Measurements from ENCODE around the gene IDNK. TPM values are rescaled to one million over a fixed set of nuclear protein-coding genes. Genes with fewer than 3 reads are reported as not detected.

Gene IDNK
- total and polyA plus RNA-seq, 10 of the 15 experiments (the other 5 are each of a cell fraction or from before 2014, with no cell fraction given) = 7.0 to 19.1 (median 10.6) TPM

DNA sequence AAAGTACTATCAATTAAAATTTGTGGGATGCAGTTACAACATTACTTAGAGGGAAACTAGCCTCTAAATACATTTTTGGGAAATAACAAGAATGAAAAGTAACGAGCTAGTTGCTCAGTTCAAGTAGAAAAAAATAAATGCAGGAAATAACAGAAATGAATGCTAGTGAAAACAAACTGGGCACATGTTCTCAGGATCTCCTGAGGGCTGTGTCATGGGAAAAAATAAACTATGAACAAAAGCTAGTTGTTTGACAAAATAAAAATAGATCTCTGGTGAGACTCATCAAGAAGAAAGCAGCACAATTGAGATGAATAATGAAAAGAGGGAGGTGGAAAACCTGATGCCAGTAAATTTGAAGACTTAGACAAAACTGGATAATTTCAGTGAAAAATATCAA, 16.3 kb downstream of the IDNK start:
- intact Hi-C loops (cut with micrococcal nuclease; ENCODE audit: unreplicated experiment) = no loop called here
- Histone ChIP-seq H3K27me3 (replicated peaks in 1 of 2; ENCODE audit: control insufficient read depth in 2 of 2, insufficient read depth in 2 of 2, low read length in 1 of 2) (no peaks in the 10 kb centered on the region), H3K4me1 (ENCODE audit: control insufficient read depth, insufficient read depth, low read length) (no peaks in the 10 kb centered on the region), H3K4me2 (ENCODE audit: control insufficient read depth, insufficient read depth) (no peak overlapping the region), H3K79me2 (ENCODE audit: control insufficient read depth, insufficient read depth, low read length) (no peaks in the 10 kb centered on the region), H3K9me3 (replicated peaks; ENCODE audit: control insufficient read depth, insufficient read depth, low read length) (no peaks in the 10 kb centered on the region), H3K4me3 (no peak overlapping the region), H4K20me1 (ENCODE audit: control insufficient read depth, insufficient read depth) (no peaks in the 10 kb centered on the region; the same call in 1 of the 2 replicates), H3K36me3 (ENCODE audit: control insufficient read depth in 2 of 2, insufficient read depth in 2 of 2, low read length in 1 of 2) (no peaks in the 10 kb centered on the region; a peak in 2 of 4 replicates), H2AFZ (ENCODE audit: control insufficient read depth, low read depth, low read length) (no peak overlapping the region), H3K27ac (ENCODE audit: control insufficient read depth, insufficient read depth) (no peak overlapping the region), H3K9ac (ENCODE audit: control insufficient read depth, insufficient read depth, low read length) (no peak overlapping the region)
- ChIA-PET CTCF (interaction anchor here (4.9 to 5.1 kb wide), 2 partner anchors 10 to 19 kb away, joined by 28 to 32 read pairs; no protein-coding TSS in a partner anchor), RAD21 (ENCODE audit: unreplicated experiment) (no interaction called here), SMC1A (ENCODE audit: uncharacterized antibody, unreplicated experiment) (interaction anchor here (1.2 to 2.2 kb wide), 2 partner anchors 15 to 24 kb away, joined by 3 to 10 read pairs; no protein-coding TSS in a partner anchor), POLR2A (no interaction called here)
- BruUV-seq (replicated peaks) = no TSS peak
- 0% methylated on average over 1 of the region's 1 CpG for WGBS (ENCODE audit: insufficient coverage, insufficient replicate concordance, low lambda C conversion rate, missing lambda C conversion rate)
- ATAC-seq = no peak
- DNase-seq (ENCODE audit: low read depth, low spot score) = no peak
- TF ChIP-seq MTA3 (IDR thresholded peaks at IDR 0.05; ENCODE audit: borderline replicate concordance, low read length) (no peak), IKZF2 (IDR thresholded peaks at IDR 0.05) (no peak), NR2F1 (conservative IDR thresholded peaks at IDR 0.05) (no peak), ZNF622 (IDR thresholded peaks at IDR 0.05) (no peak), TBL1XR1 (IDR thresholded peaks at IDR 0.05; ENCODE audit: low read depth, low read length) (no peak), WRNIP1 (IDR thresholded peaks at IDR 0.05; ENCODE audit: borderline replicate concordance, low read depth, low read length) (no peak), BHLHE40 (IDR thresholded peaks at IDR 0.05; ENCODE audit: borderline replicate concordance in 1 of 2, low read depth in 2 of 2, low read length in 1 of 2) (no peak), HDAC6 (IDR thresholded peaks at IDR 0.05; ENCODE audit: unreplicated experiment) (no peak)
- TF ChIP-seq, protein P1, sequence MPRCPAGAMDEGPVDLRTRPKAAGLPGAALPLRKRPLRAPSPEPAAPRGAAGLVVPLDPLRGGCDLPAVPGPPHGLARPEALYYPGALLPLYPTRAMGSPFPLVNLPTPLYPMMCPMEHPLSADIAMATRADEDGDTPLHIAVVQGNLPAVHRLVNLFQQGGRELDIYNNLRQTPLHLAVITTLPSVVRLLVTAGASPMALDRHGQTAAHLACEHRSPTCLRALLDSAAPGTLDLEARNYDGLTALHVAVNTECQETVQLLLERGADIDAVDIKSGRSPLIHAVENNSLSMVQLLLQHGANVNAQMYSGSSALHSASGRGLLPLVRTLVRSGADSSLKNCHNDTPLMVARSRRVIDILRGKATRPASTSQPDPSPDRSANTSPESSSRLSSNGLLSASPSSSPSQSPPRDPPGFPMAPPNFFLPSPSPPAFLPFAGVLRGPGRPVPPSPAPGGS (IDR thresholded peaks at IDR 0.05; ENCODE audit: borderline replicate concordance, insufficient read depth, low read depth, low read length, poor library complexity, severe bottlenecking) = no peak
- TF ChIP-seq, protein P2, sequence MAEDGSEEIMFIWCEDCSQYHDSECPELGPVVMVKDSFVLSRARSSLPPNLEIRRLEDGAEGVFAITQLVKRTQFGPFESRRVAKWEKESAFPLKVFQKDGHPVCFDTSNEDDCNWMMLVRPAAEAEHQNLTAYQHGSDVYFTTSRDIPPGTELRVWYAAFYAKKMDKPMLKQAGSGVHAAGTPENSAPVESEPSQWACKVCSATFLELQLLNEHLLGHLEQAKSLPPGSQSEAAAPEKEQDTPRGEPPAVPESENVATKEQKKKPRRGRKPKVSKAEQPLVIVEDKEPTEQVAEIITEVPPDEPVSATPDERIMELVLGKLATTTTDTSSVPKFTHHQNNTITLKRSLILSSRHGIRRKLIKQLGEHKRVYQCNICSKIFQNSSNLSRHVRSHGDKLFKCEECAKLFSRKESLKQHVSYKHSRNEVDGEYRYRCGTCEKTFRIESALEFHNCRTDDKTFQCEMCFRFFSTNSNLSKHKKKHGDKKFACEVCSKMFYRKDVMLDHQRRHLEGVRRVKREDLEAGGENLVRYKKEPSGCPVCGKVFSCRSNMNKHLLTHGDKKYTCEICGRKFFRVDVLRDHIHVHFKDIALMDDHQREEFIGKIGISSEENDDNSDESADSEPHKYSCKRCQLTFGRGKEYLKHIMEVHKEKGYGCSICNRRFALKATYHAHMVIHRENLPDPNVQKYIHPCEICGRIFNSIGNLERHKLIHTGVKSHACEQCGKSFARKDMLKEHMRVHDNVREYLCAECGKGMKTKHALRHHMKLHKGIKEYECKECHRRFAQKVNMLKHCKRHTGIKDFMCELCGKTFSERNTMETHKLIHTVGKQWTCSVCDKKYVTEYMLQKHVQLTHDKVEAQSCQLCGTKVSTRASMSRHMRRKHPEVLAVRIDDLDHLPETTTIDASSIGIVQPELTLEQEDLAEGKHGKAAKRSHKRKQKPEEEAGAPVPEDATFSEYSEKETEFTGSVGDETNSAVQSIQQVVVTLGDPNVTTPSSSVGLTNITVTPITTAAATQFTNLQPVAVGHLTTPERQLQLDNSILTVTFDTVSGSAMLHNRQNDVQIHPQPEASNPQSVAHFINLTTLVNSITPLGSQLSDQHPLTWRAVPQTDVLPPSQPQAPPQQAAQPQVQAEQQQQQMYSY (CRISPR knock-in tag; IDR thresholded peaks at IDR 0.05) = no peak
- TF ChIP-seq, protein P3, sequence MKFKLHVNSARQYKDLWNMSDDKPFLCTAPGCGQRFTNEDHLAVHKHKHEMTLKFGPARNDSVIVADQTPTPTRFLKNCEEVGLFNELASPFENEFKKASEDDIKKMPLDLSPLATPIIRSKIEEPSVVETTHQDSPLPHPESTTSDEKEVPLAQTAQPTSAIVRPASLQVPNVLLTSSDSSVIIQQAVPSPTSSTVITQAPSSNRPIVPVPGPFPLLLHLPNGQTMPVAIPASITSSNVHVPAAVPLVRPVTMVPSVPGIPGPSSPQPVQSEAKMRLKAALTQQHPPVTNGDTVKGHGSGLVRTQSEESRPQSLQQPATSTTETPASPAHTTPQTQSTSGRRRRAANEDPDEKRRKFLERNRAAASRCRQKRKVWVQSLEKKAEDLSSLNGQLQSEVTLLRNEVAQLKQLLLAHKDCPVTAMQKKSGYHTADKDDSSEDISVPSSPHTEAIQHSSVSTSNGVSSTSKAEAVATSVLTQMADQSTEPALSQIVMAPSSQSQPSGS (IDR thresholded peaks at IDR 0.05; ENCODE audit: low read length) = no peak
- in situ Hi-C loops (cut with MboI) = no loop called here
- FAIRE-seq = no peak
